Measurements from ENCODE around the gene KLHL26. TPM values are rescaled to one million over a fixed set of nuclear protein-coding genes. Genes with fewer than 3 reads are reported as not detected.
A peak's percentile ranks its signal among the peaks of the same experiment; 100 is the strongest.

KLHL26 gene
- total and polyA plus RNA-seq, 9 of the 15 experiments (the other 6 are each of a cell fraction or from before 2014, with no cell fraction given): 0.13 to 13.3 (median 1.4) TPM

DNA sequence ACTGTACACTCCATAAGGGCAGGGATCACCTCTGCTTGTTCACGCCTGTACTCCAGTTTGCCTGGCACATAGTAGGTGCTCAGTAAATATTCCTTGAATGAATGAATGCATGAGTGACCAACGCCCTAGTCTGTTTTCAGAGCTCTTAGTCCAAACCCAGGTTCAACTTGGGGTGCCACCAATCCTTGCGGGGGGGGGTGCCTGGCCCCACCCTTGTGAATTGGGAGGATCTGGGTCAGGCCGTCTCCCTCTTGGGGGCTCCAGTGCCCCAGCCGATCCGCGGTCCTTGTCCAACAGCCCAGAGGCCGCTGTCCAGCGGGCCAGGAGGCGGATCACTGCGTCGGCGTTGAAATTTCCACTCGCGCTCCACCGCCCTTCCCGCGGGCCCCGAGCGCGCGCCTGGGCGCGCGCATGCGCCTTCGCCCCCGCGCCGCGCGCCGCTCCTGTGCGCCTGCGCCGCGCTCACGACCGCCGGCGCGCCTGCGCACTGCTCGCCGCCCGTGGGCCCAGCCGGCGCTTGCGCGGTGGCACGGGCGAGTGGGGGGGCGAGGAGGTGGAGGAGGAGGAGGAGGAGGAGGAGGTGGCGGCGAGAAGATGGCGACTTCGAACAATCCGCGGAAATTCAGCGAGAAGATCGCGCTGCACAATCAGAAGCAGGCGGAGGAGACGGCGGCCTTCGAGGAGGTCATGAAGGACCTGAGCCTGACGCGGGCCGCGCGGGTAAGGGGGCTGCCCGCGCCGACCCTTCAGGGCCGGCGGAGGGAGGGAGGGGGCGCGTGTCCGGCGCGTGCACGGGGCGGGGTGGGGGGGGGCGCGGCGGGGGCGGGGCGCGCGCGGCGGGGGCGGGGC, 46.5 kb downstream of the KLHL26 start, which contains the start of gene CRTC1 (continued):
- TF ChIP-seq TAF7 (tag; IDR thresholded peaks at IDR 0.05): peak; percentile 75; the same call in 1 of the 2 replicates
- TF ChIP-seq FOXO4 (CRISPR knock-in tag; IDR thresholded peaks at IDR 0.05): no peak
- TF ChIP-seq HDAC6 (IDR thresholded peaks at IDR 0.05; ENCODE audit: low read depth, low read length): no peak
- no peak; the same call in 1 of the 2 replicates for TF ChIP-seq FOXM1 (IDR thresholded peaks at IDR 0.05; ENCODE audit: low read depth)
- 0 out of 2 replicates have a peak, but pooled peaks have one; percentile 33 for TF ChIP-seq FOXM1 (CRISPR knock-in tag; IDR thresholded peaks at IDR 0.05; ENCODE audit: low read depth)
- no peak; a peak in 1 of 4 replicates for TF ChIP-seq NONO (IDR thresholded peaks at IDR 0.05; ENCODE audit: low read depth in 2 of 2, low read length in 1 of 2)
- TF ChIP-seq IRF2 (CRISPR knock-in tag; IDR thresholded peaks at IDR 0.05): no peak
- peak; percentile 99 for TF ChIP-seq ZNF24 (IDR thresholded peaks at IDR 0.05)
- TF ChIP-seq PYGO2 (tag; IDR thresholded peaks at IDR 0.05): no peak
- TF ChIP-seq, protein P1, sequence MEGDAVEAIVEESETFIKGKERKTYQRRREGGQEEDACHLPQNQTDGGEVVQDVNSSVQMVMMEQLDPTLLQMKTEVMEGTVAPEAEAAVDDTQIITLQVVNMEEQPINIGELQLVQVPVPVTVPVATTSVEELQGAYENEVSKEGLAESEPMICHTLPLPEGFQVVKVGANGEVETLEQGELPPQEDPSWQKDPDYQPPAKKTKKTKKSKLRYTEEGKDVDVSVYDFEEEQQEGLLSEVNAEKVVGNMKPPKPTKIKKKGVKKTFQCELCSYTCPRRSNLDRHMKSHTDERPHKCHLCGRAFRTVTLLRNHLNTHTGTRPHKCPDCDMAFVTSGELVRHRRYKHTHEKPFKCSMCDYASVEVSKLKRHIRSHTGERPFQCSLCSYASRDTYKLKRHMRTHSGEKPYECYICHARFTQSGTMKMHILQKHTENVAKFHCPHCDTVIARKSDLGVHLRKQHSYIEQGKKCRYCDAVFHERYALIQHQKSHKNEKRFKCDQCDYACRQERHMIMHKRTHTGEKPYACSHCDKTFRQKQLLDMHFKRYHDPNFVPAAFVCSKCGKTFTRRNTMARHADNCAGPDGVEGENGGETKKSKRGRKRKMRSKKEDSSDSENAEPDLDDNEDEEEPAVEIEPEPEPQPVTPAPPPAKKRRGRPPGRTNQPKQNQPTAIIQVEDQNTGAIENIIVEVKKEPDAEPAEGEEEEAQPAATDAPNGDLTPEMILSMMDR (IDR thresholded peaks at IDR 0.05 in 2 of 3, conservative IDR thresholded peaks at IDR 0.05 in 1 of 3; ENCODE audit: insufficient read depth in 2 of 3, low read depth in 1 of 3, low read length in 3 of 3): peak; percentile 9 to 17 (median 13); a peak in 1 of 6 replicates
- peak; percentile 52; the same call in 1 of the 2 replicates for TF ChIP-seq MGA (IDR thresholded peaks at IDR 0.05)
